Caco-2 (cell line): ENCODE results near the gene FRMD4A. TPM values are rescaled to one million over a fixed set of nuclear protein-coding genes. Genes with fewer than 3 reads are reported as not detected.

Experiments
- BruUV-seq: library from RNA; stranded (reverse); fragments of 400-500 nt; replicated peaks from 2 replicates; lab custom pipeline; 2021; lab: Mats Ljungman, UMichigan
- CTCF ChIA-PET: fragments of 300-600 bp; sonication (Branson Sonifier 250); formaldehyde crosslinking; loops from one replicate; lab custom pipeline; 2022; ENCODE audit warnings: antibody characterized with exemption; lab: Charles Lee
- POLR2A ChIA-PET: fragments of 300-600 bp; sonication (Branson Sonifier 250); formaldehyde crosslinking; loops from one replicate; lab custom pipeline; 2022; ENCODE audit warnings: antibody characterized with exemption; lab: Charles Lee
- DNase-seq, 2 experiments: peaks; one replicate each; pipeline versions ENCODE4 v3.0.0 to v3.0.0-alpha.2; 2020 to 2022
- H3K27me3 ChIP-seq: replicated peaks from 2 replicates; pipeline ENCODE4 v1.6.0; 2011; ENCODE audit warnings: low read length; ENCODE audit not compliant: control insufficient read depth, insufficient read depth
- H3K36me3 ChIP-seq: 2 replicates; pipeline ENCODE4 v1.5.1; 2011; ENCODE audit warnings: low read length; ENCODE audit not compliant: control insufficient read depth, insufficient read depth
- H3K4me1 ChIP-seq: fragments of 250-450 bp; sonication (Bioruptor Pico); 2 replicates; pipeline ENCODE4 v1.5.1; 2020; ENCODE audit warnings: mild to moderate bottlenecking
- H3K4me3 ChIP-seq: 2 replicates; pipeline ENCODE4 v1.5.1; 2011; ENCODE audit warnings: low read depth, mild to moderate bottlenecking, control low read depth, low read length
- H3K9me3 ChIP-seq: fragments of 250-450 bp; sonication (Bioruptor Pico); 2 replicates; pipeline ENCODE4 v1.5.1; 2020; ENCODE audit warnings: mild to moderate bottlenecking, moderate library complexity
- H3K27ac Mint-ChIP-seq: one replicate; pipeline ENCODE4 v1.8.0; 2022; ENCODE audit warnings: mixed read lengths; ENCODE audit not compliant: unreplicated experiment
- H3K27me3 Mint-ChIP-seq: one replicate; pipeline ENCODE4 v1.8.0; 2022; ENCODE audit warnings: mixed read lengths; ENCODE audit not compliant: insufficient read depth, unreplicated experiment
- H3K36me3 Mint-ChIP-seq: one replicate; pipeline ENCODE4 v1.8.0; 2022; ENCODE audit warnings: mild to moderate bottlenecking, mixed read lengths; ENCODE audit not compliant: insufficient read depth, unreplicated experiment
- H3K4me1 Mint-ChIP-seq: one replicate; pipeline ENCODE4 v1.8.0; 2022; ENCODE audit warnings: low read depth, mixed read lengths; ENCODE audit not compliant: unreplicated experiment
- H3K4me3 Mint-ChIP-seq: one replicate; pipeline ENCODE4 v1.8.0; 2022; ENCODE audit warnings: mild to moderate bottlenecking, moderate library complexity, mixed read lengths; ENCODE audit not compliant: unreplicated experiment
- H3K9me3 Mint-ChIP-seq: one replicate; pipeline ENCODE4 v1.8.0; 2022; ENCODE audit warnings: mixed read lengths; ENCODE audit not compliant: unreplicated experiment
- intact Hi-C: fragments of 100-400 bp; cut with micrococcal nuclease; formaldehyde crosslinking; loops from one replicate; pipeline ENCODE4 v1.10.0; 2022; ENCODE audit not compliant: unreplicated experiment
- total RNA-seq: library from RNA; stranded (reverse); gene quantifications from 2 replicates; pipeline ENCODE4 v1.2.3, GENCODE V29; 2022
- TF ChIP-seq, protein P1 (sequence below), 2 experiments: fragments of 200-600 bp in 1 of 2; IDR thresholded peaks; 1 replicate in 1 of 2; 2 replicates in 1 of 2; pipeline versions ENCODE4 v1.5.1 to v1.8.0; 2011 to 2022; ENCODE audit warnings: antibody characterized with exemption in 1 of 2, control low read depth in 1 of 2, inconsistent platforms in 1 of 2, low read depth in 1 of 2, low read length in 1 of 2, mild to moderate bottlenecking in 1 of 2, moderate library complexity in 1 of 2; ENCODE audit not compliant: insufficient read depth in 1 of 2, severe bottlenecking in 1 of 2, unreplicated experiment in 1 of 2

The FRMD4A gene
- total RNA-seq, 1 experiment from 2014 or later: 52.1 TPM

DNA sequence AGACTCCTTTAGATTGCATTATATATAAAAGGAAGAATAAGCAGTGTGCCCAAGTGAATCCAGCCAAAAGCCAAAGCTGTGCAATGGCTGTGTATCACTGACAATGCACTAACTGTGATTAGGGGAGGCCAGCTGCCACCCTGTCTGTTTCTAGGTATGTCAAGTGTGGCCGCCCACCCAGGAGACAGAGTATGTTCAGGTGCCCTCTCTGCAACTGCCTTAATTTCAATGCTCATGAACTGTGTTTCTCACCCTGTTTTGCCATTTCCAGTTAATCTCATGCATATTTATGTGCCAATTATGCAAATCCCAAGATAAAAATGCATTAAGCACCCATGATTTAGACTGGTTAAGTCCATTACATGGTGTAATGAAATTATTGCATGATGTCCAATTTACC, 159.4 kb downstream of the FRMD4A start:
- peaks cover 4% of the 10 kb centered on the region for H3K4me1 Mint-ChIP-seq
- CTCF ChIA-PET: no interaction called here

DNA sequence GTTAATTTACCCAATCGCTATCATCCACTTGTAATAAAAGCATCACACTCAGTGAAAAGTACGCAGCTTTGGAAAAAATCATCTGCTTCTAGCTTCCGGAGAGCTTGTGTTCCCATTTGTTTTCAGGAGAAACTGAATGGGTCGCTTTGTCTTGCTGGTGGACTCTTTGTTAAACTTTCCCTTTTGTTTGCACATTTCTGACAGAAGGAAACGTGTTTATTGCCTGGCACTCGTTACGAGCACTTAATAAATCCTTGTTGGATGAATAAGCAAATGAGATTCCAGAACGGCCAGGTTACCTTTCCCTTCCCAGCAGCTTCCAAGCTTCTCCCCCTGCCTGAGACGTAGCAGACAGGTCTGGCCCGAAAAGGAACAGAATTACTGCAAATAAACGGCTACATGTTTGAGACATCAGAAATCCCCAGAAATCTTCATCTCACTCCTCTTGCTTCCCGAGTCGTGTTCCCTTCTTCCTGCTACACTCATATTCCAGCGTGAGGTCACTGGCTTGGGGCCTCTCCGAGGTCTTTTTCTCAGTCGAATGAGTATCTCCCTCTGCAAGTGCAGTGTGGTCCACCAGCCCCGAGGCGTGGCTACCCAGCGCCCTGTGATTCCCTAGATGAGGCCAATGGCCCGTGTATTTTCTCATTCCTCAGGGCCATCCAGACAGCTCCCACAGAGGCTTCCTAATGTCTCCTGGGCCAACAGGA, 167.2 kb downstream of the FRMD4A start:
- intact Hi-C loops: no loop called here
- no peak for DNase-seq
- Mint-ChIP-seq H3K9me3 (no peaks in the 10 kb centered on the region), H3K27ac (no peak overlapping the region), H3K27me3 (peaks cover 22% of the 10 kb centered on the region), H3K36me3 (no peaks in the 10 kb centered on the region), H3K4me3 (peak overlapping the region; percentile 46), H3K4me1 (peaks cover 7% of the 10 kb centered on the region)
- H3K36me3 ChIP-seq: no peaks in the 10 kb centered on the region
- no peaks in the 10 kb centered on the region for H3K27me3 ChIP-seq
- TF ChIP-seq, protein P1, sequence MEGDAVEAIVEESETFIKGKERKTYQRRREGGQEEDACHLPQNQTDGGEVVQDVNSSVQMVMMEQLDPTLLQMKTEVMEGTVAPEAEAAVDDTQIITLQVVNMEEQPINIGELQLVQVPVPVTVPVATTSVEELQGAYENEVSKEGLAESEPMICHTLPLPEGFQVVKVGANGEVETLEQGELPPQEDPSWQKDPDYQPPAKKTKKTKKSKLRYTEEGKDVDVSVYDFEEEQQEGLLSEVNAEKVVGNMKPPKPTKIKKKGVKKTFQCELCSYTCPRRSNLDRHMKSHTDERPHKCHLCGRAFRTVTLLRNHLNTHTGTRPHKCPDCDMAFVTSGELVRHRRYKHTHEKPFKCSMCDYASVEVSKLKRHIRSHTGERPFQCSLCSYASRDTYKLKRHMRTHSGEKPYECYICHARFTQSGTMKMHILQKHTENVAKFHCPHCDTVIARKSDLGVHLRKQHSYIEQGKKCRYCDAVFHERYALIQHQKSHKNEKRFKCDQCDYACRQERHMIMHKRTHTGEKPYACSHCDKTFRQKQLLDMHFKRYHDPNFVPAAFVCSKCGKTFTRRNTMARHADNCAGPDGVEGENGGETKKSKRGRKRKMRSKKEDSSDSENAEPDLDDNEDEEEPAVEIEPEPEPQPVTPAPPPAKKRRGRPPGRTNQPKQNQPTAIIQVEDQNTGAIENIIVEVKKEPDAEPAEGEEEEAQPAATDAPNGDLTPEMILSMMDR (IDR thresholded peaks at IDR 0.05; ENCODE audit: insufficient read depth in 1 of 2, low read depth in 1 of 2, low read length in 1 of 2, severe bottlenecking in 1 of 2, unreplicated experiment in 1 of 2): no peak
- CTCF ChIA-PET: interaction anchor here (1.9 kb wide), 1 partner anchor 22 kb away, joined by 5 read pairs; no protein-coding TSS in a partner anchor
- H3K4me1 ChIP-seq: no peaks in the 10 kb centered on the region
- no TSS peak for BruUV-seq
- no peak overlapping the region for H3K4me3 ChIP-seq
- POLR2A ChIA-PET: no interaction called here
- H3K9me3 ChIP-seq: no peaks in the 10 kb centered on the region

More for the DNA sequence above, 159.4 kb downstream of the FRMD4A start:
- no peaks in the 10 kb centered on the region for H3K36me3 Mint-ChIP-seq
- H3K27me3 Mint-ChIP-seq: peaks cover 22% of the 10 kb centered on the region
- H3K9me3 Mint-ChIP-seq: peaks cover 5% of the 10 kb centered on the region
- DNase-seq: no peak
- H3K27ac Mint-ChIP-seq: no peak overlapping the region
- H3K9me3 ChIP-seq: no peaks in the 10 kb centered on the region
- POLR2A ChIA-PET: no interaction called here
- no peak overlapping the region for H3K4me3 ChIP-seq
- no peaks in the 10 kb centered on the region for H3K36me3 ChIP-seq
- TF ChIP-seq, protein P1 (IDR thresholded peaks at IDR 0.05; ENCODE audit: insufficient read depth in 1 of 2, low read depth in 1 of 2, low read length in 1 of 2, severe bottlenecking in 1 of 2, unreplicated experiment in 1 of 2): no peak
- intact Hi-C loops: loop anchor here (5.0 kb wide), 2 partner anchors 129 to 384 kb away; no protein-coding TSS in a partner anchor
- H3K4me3 Mint-ChIP-seq: no peak overlapping the region
- no peaks in the 10 kb centered on the region for H3K27me3 ChIP-seq
- BruUV-seq: no TSS peak
- 0 out of 2 replicates have a peak, but pooled peaks cover 5% of the 10 kb centered on the region for H3K4me1 ChIP-seq

DNA sequence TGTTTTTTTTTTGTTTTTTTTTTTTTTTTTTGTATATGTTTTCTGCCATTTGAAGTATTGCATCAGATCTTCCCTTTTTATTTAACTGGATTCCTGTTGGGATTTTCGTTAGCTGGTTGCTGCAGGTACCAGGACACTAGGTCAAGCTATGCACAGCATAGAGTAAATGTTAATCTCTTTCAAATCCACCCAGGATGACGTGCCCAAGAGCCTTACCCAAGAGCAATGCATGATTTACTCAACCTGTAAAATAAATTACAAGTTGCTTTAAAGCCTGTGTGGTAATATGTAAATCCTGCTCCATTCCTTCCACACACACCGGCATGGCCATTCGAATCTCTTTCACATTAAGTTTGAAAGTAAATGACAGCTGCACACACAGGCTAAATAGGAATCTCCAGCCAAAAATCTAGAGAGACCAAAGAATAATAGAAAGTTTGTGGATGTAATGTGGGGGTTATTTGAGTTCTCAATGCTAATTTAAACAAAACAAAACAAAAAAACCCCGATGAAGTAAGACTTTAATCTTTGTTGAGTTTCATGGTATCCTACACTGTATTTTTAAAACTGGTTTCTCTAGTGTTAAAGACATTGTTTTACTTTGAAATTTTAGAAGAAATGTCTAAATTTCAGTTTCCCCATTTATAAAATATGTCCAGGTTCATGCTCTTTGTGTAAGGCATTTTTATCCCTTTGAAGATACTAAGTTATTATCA, 167.9 kb downstream of the FRMD4A start:
- CTCF ChIA-PET: interaction anchor here (1.9 kb wide), 1 partner anchor 23 kb away, joined by 5 read pairs; no protein-coding TSS in a partner anchor
- peaks cover 7% of the 10 kb centered on the region for H3K4me1 Mint-ChIP-seq
- Histone ChIP-seq H3K4me1 (no peaks in the 10 kb centered on the region), H3K36me3 (no peaks in the 10 kb centered on the region), H3K9me3 (no peaks in the 10 kb centered on the region), H3K27me3 (no peaks in the 10 kb centered on the region), H3K4me3 (no peak overlapping the region)
- BruUV-seq: no TSS peak
- H3K9me3 Mint-ChIP-seq: no peaks in the 10 kb centered on the region
- POLR2A ChIA-PET: interaction anchor here (0.7 to 1.1 kb wide), 2 partner anchors 22 to 23 kb away, joined by 8 to 9 read pairs; no protein-coding TSS in a partner anchor
- no peak for DNase-seq
- H3K27me3 Mint-ChIP-seq: peaks cover 26% of the 10 kb centered on the region
- intact Hi-C loops: no loop called here
- no peaks in the 10 kb centered on the region for H3K36me3 Mint-ChIP-seq
- TF ChIP-seq, protein P1 (IDR thresholded peaks at IDR 0.05; ENCODE audit: insufficient read depth in 1 of 2, low read depth in 1 of 2, low read length in 1 of 2, severe bottlenecking in 1 of 2, unreplicated experiment in 1 of 2): no peak
- no peak overlapping the region for H3K27ac Mint-ChIP-seq
- no peak overlapping the region for H3K4me3 Mint-ChIP-seq
